ENCODE measurements around the gene KLHDC8A. TPM values are rescaled to one million over a fixed set of nuclear protein-coding genes. Genes with fewer than 3 reads are reported as not detected.
A peak's percentile ranks its signal among the peaks of the same experiment; 100 is the strongest.

The KLHDC8A gene
- total and polyA plus RNA-seq, 2 of the 13 experiments (the other 11 are each of a cell fraction or from before 2014, with no cell fraction given) = not detected

DNA sequence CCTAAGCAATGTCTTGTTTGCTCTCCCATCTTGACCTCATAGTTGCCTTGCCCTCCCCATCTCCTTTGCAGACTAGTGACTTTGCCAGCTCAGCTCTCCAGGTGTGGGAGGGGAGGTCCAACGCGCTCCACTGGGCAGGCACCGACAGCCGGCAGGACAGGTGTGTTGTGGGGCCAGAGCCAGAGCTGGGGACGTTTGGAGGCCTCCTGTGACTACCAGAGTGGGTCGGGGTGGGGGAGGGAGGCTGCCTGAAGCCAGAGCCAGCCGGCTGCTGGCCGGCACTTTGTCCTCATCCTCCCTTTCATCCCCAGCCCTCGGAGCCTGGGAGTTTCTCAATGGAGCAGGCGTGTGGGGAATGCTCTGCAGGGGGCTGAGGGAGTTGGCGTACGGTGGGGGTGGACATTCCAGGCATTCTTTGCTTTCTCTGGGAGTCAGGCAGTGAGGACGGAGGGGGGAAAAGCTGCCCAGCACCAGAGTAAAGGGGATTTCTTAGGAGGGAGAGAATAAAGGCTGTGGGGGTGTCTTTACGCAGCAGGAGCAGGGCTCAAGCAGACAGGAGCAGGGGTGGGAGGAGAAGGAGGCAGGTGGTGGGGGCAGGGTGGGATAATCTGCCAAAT is 55.4 kb downstream of the KLHDC8A start (continued):
- TF ChIP-seq, protein P1, sequence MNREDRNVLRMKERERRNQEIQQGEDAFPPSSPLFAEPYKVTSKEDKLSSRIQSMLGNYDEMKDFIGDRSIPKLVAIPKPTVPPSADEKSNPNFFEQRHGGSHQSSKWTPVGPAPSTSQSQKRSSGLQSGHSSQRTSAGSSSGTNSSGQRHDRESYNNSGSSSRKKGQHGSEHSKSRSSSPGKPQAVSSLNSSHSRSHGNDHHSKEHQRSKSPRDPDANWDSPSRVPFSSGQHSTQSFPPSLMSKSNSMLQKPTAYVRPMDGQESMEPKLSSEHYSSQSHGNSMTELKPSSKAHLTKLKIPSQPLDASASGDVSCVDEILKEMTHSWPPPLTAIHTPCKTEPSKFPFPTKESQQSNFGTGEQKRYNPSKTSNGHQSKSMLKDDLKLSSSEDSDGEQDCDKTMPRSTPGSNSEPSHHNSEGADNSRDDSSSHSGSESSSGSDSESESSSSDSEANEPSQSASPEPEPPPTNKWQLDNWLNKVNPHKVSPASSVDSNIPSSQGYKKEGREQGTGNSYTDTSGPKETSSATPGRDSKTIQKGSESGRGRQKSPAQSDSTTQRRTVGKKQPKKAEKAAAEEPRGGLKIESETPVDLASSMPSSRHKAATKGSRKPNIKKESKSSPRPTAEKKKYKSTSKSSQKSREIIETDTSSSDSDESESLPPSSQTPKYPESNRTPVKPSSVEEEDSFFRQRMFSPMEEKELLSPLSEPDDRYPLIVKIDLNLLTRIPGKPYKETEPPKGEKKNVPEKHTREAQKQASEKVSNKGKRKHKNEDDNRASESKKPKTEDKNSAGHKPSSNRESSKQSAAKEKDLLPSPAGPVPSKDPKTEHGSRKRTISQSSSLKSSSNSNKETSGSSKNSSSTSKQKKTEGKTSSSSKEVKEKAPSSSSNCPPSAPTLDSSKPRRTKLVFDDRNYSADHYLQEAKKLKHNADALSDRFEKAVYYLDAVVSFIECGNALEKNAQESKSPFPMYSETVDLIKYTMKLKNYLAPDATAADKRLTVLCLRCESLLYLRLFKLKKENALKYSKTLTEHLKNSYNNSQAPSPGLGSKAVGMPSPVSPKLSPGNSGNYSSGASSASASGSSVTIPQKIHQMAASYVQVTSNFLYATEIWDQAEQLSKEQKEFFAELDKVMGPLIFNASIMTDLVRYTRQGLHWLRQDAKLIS (CRISPR knock-in tag; IDR thresholded peaks at IDR 0.05) = no peak
- TF ChIP-seq JARID2 (CRISPR knock-in tag; IDR thresholded peaks at IDR 0.05; ENCODE audit: insufficient replicate concordance) (no peak), ZNF781 (CRISPR knock-in tag; IDR thresholded peaks at IDR 0.05; ENCODE audit: borderline replicate concordance, not compliant biosample characterization) (no peak), EZH2 (conservative IDR thresholded peaks at IDR 0.05; ENCODE audit: low read depth, low read length) (no peak), KDM4B (CRISPR knock-in tag; IDR thresholded peaks at IDR 0.05) (0 out of 2 replicates have a peak, but pooled peaks have one; percentile 41), ZNF367 (CRISPR knock-in tag; IDR thresholded peaks at IDR 0.05; ENCODE audit: borderline replicate concordance) (no peak), ZNF484 (CRISPR knock-in tag; IDR thresholded peaks at IDR 0.05; ENCODE audit: borderline replicate concordance, low read depth) (no peak), ZNF567 (CRISPR knock-in tag; IDR thresholded peaks at IDR 0.05; ENCODE audit: borderline replicate concordance) (0 out of 2 replicates have a peak, but pooled peaks have one; percentile 71), ZMYM3 (CRISPR knock-in tag; IDR thresholded peaks at IDR 0.05) (peak; percentile 61; the same call in 1 of the 2 replicates), GTF2F1 (IDR thresholded peaks at IDR 0.05; ENCODE audit: low read length) (no peak), SRF (IDR thresholded peaks at IDR 0.05; ENCODE audit: low read depth, low read length) (no peak), HMG20A (CRISPR knock-in tag; IDR thresholded peaks at IDR 0.05; ENCODE audit: borderline replicate concordance) (peak; percentile 49; the same call in 1 of the 2 replicates), ZNF816 (CRISPR knock-in tag; IDR thresholded peaks at IDR 0.05; ENCODE audit: borderline replicate concordance) (no peak; the same call in 1 of the 2 replicates), DR1 (CRISPR knock-in tag; IDR thresholded peaks at IDR 0.05) (no peak), AGO2 (optimal IDR thresholded peaks at IDR 0.05; ENCODE audit: low read depth, low read length) (peak; percentile 56), NR2C2 (CRISPR knock-in tag; IDR thresholded peaks at IDR 0.05; ENCODE audit: borderline replicate concordance) (no peak), HOXA5 (CRISPR knock-in tag; IDR thresholded peaks at IDR 0.05) (no peak), BORCS8-MEF2B (CRISPR knock-in tag; IDR thresholded peaks at IDR 0.05) (peak; percentile 25; the same call in 1 of the 2 replicates), MIXL1 (CRISPR knock-in tag; IDR thresholded peaks at IDR 0.05) (no peak), ZFP90 (CRISPR knock-in tag; IDR thresholded peaks at IDR 0.05; ENCODE audit: borderline replicate concordance) (no peak), CBX5 (CRISPR knock-in tag; IDR thresholded peaks at IDR 0.05; ENCODE audit: borderline replicate concordance) (0 out of 2 replicates have a peak, but pooled peaks have one; percentile 55), RFX1 (IDR thresholded peaks at IDR 0.05) (no peak), PHB2 (IDR thresholded peaks at IDR 0.05; ENCODE audit: partially characterized antibody) (no peak), AGO1 (IDR thresholded peaks at IDR 0.05; ENCODE audit: low read depth, low read length, poor library complexity, severe bottlenecking) (peak; percentile 40), MEF2D (CRISPR knock-in tag; IDR thresholded peaks at IDR 0.05) (no peak)
- TF ChIP-seq, protein P2, sequence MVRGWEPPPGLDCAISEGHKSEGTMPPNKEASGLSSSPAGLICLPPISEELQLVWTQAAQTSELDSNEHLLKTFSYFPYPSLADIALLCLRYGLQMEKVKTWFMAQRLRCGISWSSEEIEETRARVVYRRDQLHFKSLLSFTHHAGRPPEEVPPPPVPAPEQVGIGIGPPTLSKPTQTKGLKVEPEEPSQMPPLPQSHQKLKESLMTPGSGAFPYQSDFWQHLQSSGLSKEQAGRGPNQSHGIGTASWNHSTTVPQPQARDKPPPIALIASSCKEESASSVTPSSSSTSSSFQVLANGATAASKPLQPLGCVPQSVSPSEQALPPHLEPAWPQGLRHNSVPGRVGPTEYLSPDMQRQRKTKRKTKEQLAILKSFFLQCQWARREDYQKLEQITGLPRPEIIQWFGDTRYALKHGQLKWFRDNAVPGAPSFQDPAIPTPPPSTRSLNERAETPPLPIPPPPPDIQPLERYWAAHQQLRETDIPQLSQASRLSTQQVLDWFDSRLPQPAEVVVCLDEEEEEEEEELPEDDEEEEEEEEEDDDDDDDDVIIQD (CRISPR knock-in tag; IDR thresholded peaks at IDR 0.05; ENCODE audit: low read depth) = 0 out of 2 replicates have a peak, but pooled peaks have one; percentile 41

Data from HepG2 (cell line).